Measurements from ENCODE around the gene GRM2. TPM values are rescaled to one million over a fixed set of nuclear protein-coding genes. Genes with fewer than 3 reads are reported as not detected.

Gene GRM2
- total RNA-seq, 2 experiments from 2014 or later, result 2.4 to 3.0 TPM

- no peak for DNase-seq
- Mint-ChIP-seq H3K27ac (peak overlapping the region; percentile 77), H3K9me3 (no peaks in the 10 kb centered on the region), H3K27me3 (no peaks in the 10 kb centered on the region), H3K36me3 (ENCODE audit: low read depth) (peaks cover 61% of the 10 kb centered on the region), H3K4me1 (peaks cover 97% of the 10 kb centered on the region), H3K4me3 (peak overlapping the region; percentile 70)
- POLR2A ChIA-PET, result interaction anchor here (1.9 to 2.2 kb wide), 2 partner anchors 12 to 183 kb away, joined by 7 to 15 read pairs; partner anchors contain the start of gene DCAF1
- CTCF ChIA-PET, result interaction anchor here (0.6 to 10.5 kb wide), 42 partner anchors 10 to 1063 kb away, joined by 3 to 144 read pairs (median 4); partner anchors contain the start of genes DCAF1, MANF and TEX264
Measured at GRCh38 chr3:51682526-51682925, 24.3 kb upstream of the GRM2 start.

GRCh38 chr3:51683566-51683965, 23.3 kb upstream of the GRM2 start:
- H3K36me3 Mint-ChIP-seq (ENCODE audit: low read depth), result peaks cover 65% of the 10 kb centered on the region
- H3K27ac Mint-ChIP-seq, result peak overlapping the region; percentile 88
- no peaks in the 10 kb centered on the region for H3K9me3 Mint-ChIP-seq
- no peak overlapping the region for H3K4me3 Mint-ChIP-seq
- H3K4me1 Mint-ChIP-seq, result peaks cover 97% of the 10 kb centered on the region
- CTCF ChIA-PET, result interaction anchor here (1.0 to 10.5 kb wide), 6 partner anchors 11 to 1086 kb away, joined by 3 to 144 read pairs (median 4); partner anchors contain the start of genes DCAF1 and TEX264
- DNase-seq, result no peak
- no peaks in the 10 kb centered on the region for H3K27me3 Mint-ChIP-seq
- POLR2A ChIA-PET, result interaction anchor here (0.8 kb wide), 1 partner anchor 11 kb away, joined by 3 read pairs; no protein-coding TSS in a partner anchor

GRCh38 chr3:51684971-51685751, 21.7 kb upstream of the GRM2 start:
- CTCF ChIA-PET, result interaction anchor here (0.6 to 10.5 kb wide), 7 partner anchors 9 to 296 kb away, joined by 3 to 144 read pairs (median 6); partner anchors contain the start of genes DCAF1 and TEX264
- POLR2A ChIA-PET, result no interaction called here
- Mint-ChIP-seq H3K36me3 (ENCODE audit: low read depth) (peaks cover 76% of the 10 kb centered on the region), H3K4me3 (peak overlapping the region; percentile 62), H3K9me3 (no peaks in the 10 kb centered on the region), H3K4me1 (peaks cover 89% of the 10 kb centered on the region), H3K27me3 (no peaks in the 10 kb centered on the region), H3K27ac (peak overlapping the region; percentile 88)
- peak; percentile 32 for DNase-seq

GRCh38 chr3:51686056-51686455, 20.8 kb upstream of the GRM2 start:
- Mint-ChIP-seq H3K9me3 (no peaks in the 10 kb centered on the region), H3K36me3 (ENCODE audit: low read depth) (peaks cover 74% of the 10 kb centered on the region), H3K4me1 (peaks cover 85% of the 10 kb centered on the region), H3K4me3 (peak overlapping the region; percentile 62), H3K27ac (peak overlapping the region; percentile 88), H3K27me3 (no peaks in the 10 kb centered on the region)
- POLR2A ChIA-PET, result interaction anchor here (0.9 kb wide), 1 partner anchor 11 kb away, joined by 3 read pairs; no protein-coding TSS in a partner anchor
- CTCF ChIA-PET, result interaction anchor here (0.6 to 10.5 kb wide), 9 partner anchors 8 to 297 kb away, joined by 3 to 144 read pairs (median 6); partner anchors contain the start of genes DCAF1 and TEX264
- DNase-seq, result no peak

- H3K4me1 Mint-ChIP-seq, result peaks cover 78% of the 10 kb centered on the region
- peak overlapping the region; percentile 88 for H3K27ac Mint-ChIP-seq
- CTCF ChIA-PET, result interaction anchor here (0.5 to 10.5 kb wide), 10 partner anchors 14 to 297 kb away, joined by 3 to 144 read pairs (median 4); partner anchors contain the start of genes DCAF1, RRP9 and TEX264
- no peaks in the 10 kb centered on the region for H3K27me3 Mint-ChIP-seq
- peak overlapping the region; percentile 62 for H3K4me3 Mint-ChIP-seq
- no peaks in the 10 kb centered on the region for H3K9me3 Mint-ChIP-seq
- POLR2A ChIA-PET, result interaction anchor here (0.9 kb wide), 1 partner anchor 11 kb away, joined by 3 read pairs; no protein-coding TSS in a partner anchor
- peaks cover 72% of the 10 kb centered on the region for H3K36me3 Mint-ChIP-seq (ENCODE audit: low read depth)
- DNase-seq, result peak; percentile 93
Measured at GRCh38 chr3:51686512-51687215, 20.2 kb upstream of the GRM2 start.

GRCh38 chr3:51687431-51688205, 19.2 kb upstream of the GRM2 start:
- ChIA-PET CTCF (interaction anchor here (0.9 to 10.5 kb wide), 4 partner anchors 13 to 298 kb away, joined by 4 to 144 read pairs (median 6); partner anchors contain the start of gene TEX264), POLR2A (no interaction called here)

GRCh38 chr3:51688206-51688600, 18.7 kb upstream of the GRM2 start:
- Mint-ChIP-seq H3K27ac (peak overlapping the region; percentile 88), H3K27me3 (no peaks in the 10 kb centered on the region), H3K9me3 (no peaks in the 10 kb centered on the region), H3K4me1 (peaks cover 63% of the 10 kb centered on the region), H3K36me3 (ENCODE audit: low read depth) (peaks cover 64% of the 10 kb centered on the region), H3K4me3 (no peak overlapping the region)
- POLR2A ChIA-PET, result no interaction called here
- CTCF ChIA-PET, result interaction anchor here (0.9 to 1.4 kb wide), 2 partner anchors 12 to 186 kb away, joined by 4 read pairs; no protein-coding TSS in a partner anchor
- DNase-seq, result no peak

More at GRCh38 chr3:51687431-51688205, 19.2 kb upstream of the GRM2 start:
- H3K27me3 Mint-ChIP-seq, result no peaks in the 10 kb centered on the region
- H3K27ac Mint-ChIP-seq, result peak overlapping the region; percentile 88
- H3K36me3 Mint-ChIP-seq (ENCODE audit: low read depth), result peaks cover 68% of the 10 kb centered on the region
- peaks cover 69% of the 10 kb centered on the region for H3K4me1 Mint-ChIP-seq
- DNase-seq, result no peak
- H3K4me3 Mint-ChIP-seq, result peak overlapping the region; percentile 62
- H3K9me3 Mint-ChIP-seq, result no peaks in the 10 kb centered on the region

- DNase-seq, result no peak
- CTCF ChIA-PET, result interaction anchor here (0.6 to 3.5 kb wide), 4 partner anchors 9 to 219 kb away, joined by 3 to 16 read pairs (median 6); no protein-coding TSS in a partner anchor
- POLR2A ChIA-PET, result no interaction called here
- Mint-ChIP-seq H3K4me1 (peaks cover 40% of the 10 kb centered on the region), H3K27me3 (no peaks in the 10 kb centered on the region), H3K27ac (peak overlapping the region; percentile 34), H3K36me3 (ENCODE audit: low read depth) (peaks cover 49% of the 10 kb centered on the region), H3K4me3 (no peak overlapping the region), H3K9me3 (no peaks in the 10 kb centered on the region)
Measured at GRCh38 chr3:51691021-51691420, 15.8 kb upstream of the GRM2 start.

GRCh38 chr3:51691949-51692348, 14.9 kb upstream of the GRM2 start:
- DNase-seq, result no peak
- Mint-ChIP-seq H3K9me3 (no peaks in the 10 kb centered on the region), H3K27me3 (no peaks in the 10 kb centered on the region), H3K4me3 (no peak overlapping the region), H3K4me1 (peaks cover 30% of the 10 kb centered on the region), H3K36me3 (ENCODE audit: low read depth) (peaks cover 43% of the 10 kb centered on the region), H3K27ac (no peak overlapping the region)
- ChIA-PET POLR2A (no interaction called here), CTCF (interaction anchor here (0.9 to 3.5 kb wide), 6 partner anchors 10 to 131 kb away, joined by 3 to 16 read pairs (median 4); partner anchors contain the start of gene TEX264)

GRCh38 chr3:51692980-51693395, 13.9 kb upstream of the GRM2 start:
- Mint-ChIP-seq H3K4me1 (peaks cover 20% of the 10 kb centered on the region), H3K27me3 (no peaks in the 10 kb centered on the region), H3K4me3 (no peak overlapping the region), H3K9me3 (no peaks in the 10 kb centered on the region), H3K27ac (no peak overlapping the region), H3K36me3 (ENCODE audit: low read depth) (peaks cover 34% of the 10 kb centered on the region)
- ChIA-PET CTCF (interaction anchor here (2.6 to 3.5 kb wide), 2 partner anchors 9 to 11 kb away, joined by 8 to 16 read pairs; no protein-coding TSS in a partner anchor), POLR2A (no interaction called here)
- no peak for DNase-seq

GRCh38 chr3:51696954-51697353, 9.9 kb upstream of the GRM2 start:
- H3K27ac Mint-ChIP-seq, result no peak overlapping the region
- CTCF ChIA-PET, result interaction anchor here (0.7 to 3.2 kb wide), 4 partner anchors 15 to 195 kb away, joined by 3 to 17 read pairs (median 4); no protein-coding TSS in a partner anchor
- POLR2A ChIA-PET, result no interaction called here
- H3K9me3 Mint-ChIP-seq, result no peaks in the 10 kb centered on the region
- peaks cover 20% of the 10 kb centered on the region for H3K36me3 Mint-ChIP-seq (ENCODE audit: low read depth)
- no peak for DNase-seq
- no peaks in the 10 kb centered on the region for H3K27me3 Mint-ChIP-seq
- H3K4me1 Mint-ChIP-seq, result peaks cover 13% of the 10 kb centered on the region
- no peak overlapping the region for H3K4me3 Mint-ChIP-seq

Data from activated CD4-positive, alpha-beta T cell treated with anti-CD3 and anti-CD28 coated beads, Interleukin-2, amount 10 ng/mL, durations not matched to agents 7 days and 5 days (primary cell).